ENCODE data around the gene TRMT10C.
"Not testable (repeated sequence)": the region's sequence is repeated elsewhere in the genome, so short reads cannot be mapped to it uniquely, and the experiment has no call there.

TRMT10C gene

GRCh38 chr3:101548527-101549105 is 13.1 kb upstream of the TRMT10C start:
- no peak for DNase-seq (ENCODE audit: low read depth in 2 of 2)

- DNase-seq (ENCODE audit: low read depth in 2 of 2): no peak
Observed at GRCh38 chr3:101549473-101549872, 12.2 kb upstream of the TRMT10C start.

- not testable (repeated sequence) for DNase-seq (ENCODE audit: low read depth in 2 of 2)
Observed at GRCh38 chr3:101551359-101552081, 10.1 kb upstream of the TRMT10C start.

GRCh38 chr3:101553381-101553780 is 8.3 kb upstream of the TRMT10C start:
- DNase-seq (ENCODE audit: low read depth in 2 of 2): not testable (repeated sequence)

GRCh38 chr3:101556064-101556463 is 5.6 kb upstream of the TRMT10C start:
- no peak for DNase-seq (ENCODE audit: low read depth in 2 of 2)

GRCh38 chr3:101567528-101568317 is 6.1 kb downstream of the TRMT10C start:
- DNase-seq (ENCODE audit: low read depth in 2 of 2): no peak

GRCh38 chr3:101571028-101571895 is 9.6 kb downstream of the TRMT10C start:
- DNase-seq (ENCODE audit: low read depth in 2 of 2): no peak

- DNase-seq (ENCODE audit: low read depth in 2 of 2): peak; percentile 95 to 97
Observed at GRCh38 chr3:101573449-101574387, 12.1 kb downstream of the TRMT10C start, which contains the start of gene PCNP. TSS of gene PCNP (plus strand) at chr3:101574180. CDS start at chr3:101574216, 36 bp downstream.

- no peak for DNase-seq (ENCODE audit: low read depth in 2 of 2)
Observed at GRCh38 chr3:101574388-101575112, 12.9 kb downstream of the TRMT10C start.

GRCh38 chr3:101577286-101577685 is 15.6 kb downstream of the TRMT10C start:
- no peak for DNase-seq (ENCODE audit: low read depth in 2 of 2)

- DNase-seq (ENCODE audit: low read depth in 2 of 2): no peak
Observed at GRCh38 chr3:101588616-101589015, 26.9 kb downstream of the TRMT10C start.

- DNase-seq (ENCODE audit: low read depth in 2 of 2): no peak
Observed at GRCh38 chr3:101591071-101591470, 29.4 kb downstream of the TRMT10C start.

GRCh38 chr3:101602731-101603130 is 41.1 kb downstream of the TRMT10C start:
- no peak for DNase-seq (ENCODE audit: low read depth in 2 of 2)

- DNase-seq (ENCODE audit: low read depth in 2 of 2): no peak
Observed at GRCh38 chr3:101603184-101603583, 41.5 kb downstream of the TRMT10C start.

GRCh38 chr3:101605398-101605797 is 43.7 kb downstream of the TRMT10C start:
- not testable (repeated sequence) for DNase-seq (ENCODE audit: low read depth in 2 of 2)

GRCh38 chr3:101611023-101611422 is 49.4 kb downstream of the TRMT10C start:
- DNase-seq (ENCODE audit: low read depth in 2 of 2): no peak

GRCh38 chr3:101613014-101613413 is 51.3 kb downstream of the TRMT10C start:
- DNase-seq (ENCODE audit: low read depth in 2 of 2): not testable (repeated sequence)

- no peak for DNase-seq (ENCODE audit: low read depth in 2 of 2)
Observed at GRCh38 chr3:101615525-101615924, 53.9 kb downstream of the TRMT10C start.
